GM12801 (cell line): ENCODE measurements around the gene DNAI7.

ENCODE experiments used
- CTCF ChIP-seq: IDR thresholded peaks from one replicate; pipeline ENCODE4 v1.5.1; 2011; ENCODE audit warnings: control low read depth; ENCODE audit not compliant: insufficient read length; ENCODE audit errors: extremely low read depth

DNAI7 gene

GRCh38 chr12:25063873-25064628, 130.9 kb downstream of the DNAI7 start:
- TF ChIP-seq CTCF: no peak

- no peak for TF ChIP-seq CTCF
Measured at GRCh38 chr12:25058658-25059058, 136.3 kb downstream of the DNAI7 start.
